ENCODE measurements around the gene ADGRE3. TPM values are rescaled to one million over a fixed set of nuclear protein-coding genes. Genes with fewer than 3 reads are reported as not detected.

Gene ADGRE3
- total RNA-seq, 1 donor from 2014 or later = not detected

- peak within 1 kb of the TSS; percentile 77 for H3K27ac Mint-ChIP-seq (ENCODE audit: unreplicated experiment)
- TF ChIP-seq, protein P1, sequence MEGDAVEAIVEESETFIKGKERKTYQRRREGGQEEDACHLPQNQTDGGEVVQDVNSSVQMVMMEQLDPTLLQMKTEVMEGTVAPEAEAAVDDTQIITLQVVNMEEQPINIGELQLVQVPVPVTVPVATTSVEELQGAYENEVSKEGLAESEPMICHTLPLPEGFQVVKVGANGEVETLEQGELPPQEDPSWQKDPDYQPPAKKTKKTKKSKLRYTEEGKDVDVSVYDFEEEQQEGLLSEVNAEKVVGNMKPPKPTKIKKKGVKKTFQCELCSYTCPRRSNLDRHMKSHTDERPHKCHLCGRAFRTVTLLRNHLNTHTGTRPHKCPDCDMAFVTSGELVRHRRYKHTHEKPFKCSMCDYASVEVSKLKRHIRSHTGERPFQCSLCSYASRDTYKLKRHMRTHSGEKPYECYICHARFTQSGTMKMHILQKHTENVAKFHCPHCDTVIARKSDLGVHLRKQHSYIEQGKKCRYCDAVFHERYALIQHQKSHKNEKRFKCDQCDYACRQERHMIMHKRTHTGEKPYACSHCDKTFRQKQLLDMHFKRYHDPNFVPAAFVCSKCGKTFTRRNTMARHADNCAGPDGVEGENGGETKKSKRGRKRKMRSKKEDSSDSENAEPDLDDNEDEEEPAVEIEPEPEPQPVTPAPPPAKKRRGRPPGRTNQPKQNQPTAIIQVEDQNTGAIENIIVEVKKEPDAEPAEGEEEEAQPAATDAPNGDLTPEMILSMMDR (IDR thresholded peaks at IDR 0.05; ENCODE audit: unreplicated experiment) = no peak
- H3K9me3 Mint-ChIP-seq (ENCODE audit: unreplicated experiment) = no peaks in the 10 kb centered on the region
- DNase-seq (ENCODE audit: low spot score) = peak; percentile 83
- H3K36me3 Mint-ChIP-seq (ENCODE audit: low read depth, unreplicated experiment) = peaks cover 12% of the 10 kb centered on the region
- peaks cover 14% of the 10 kb centered on the region for H3K27me3 Mint-ChIP-seq (ENCODE audit: unreplicated experiment)
- H3K4me3 Mint-ChIP-seq (ENCODE audit: unreplicated experiment) = peak within 1 kb of the TSS; percentile 96
- H3K4me1 Mint-ChIP-seq (ENCODE audit: unreplicated experiment) = peaks cover 2% of the 10 kb centered on the region
Observed at GRCh38 chr19:14571695-14572490, 102.8 kb downstream of the ADGRE3 start, which contains the start of gene NDUFB7. TSS of gene NDUFB7 (minus strand) at chr19:14572066. CDS start at chr19:14572000, 66 bp downstream.

DNA sequence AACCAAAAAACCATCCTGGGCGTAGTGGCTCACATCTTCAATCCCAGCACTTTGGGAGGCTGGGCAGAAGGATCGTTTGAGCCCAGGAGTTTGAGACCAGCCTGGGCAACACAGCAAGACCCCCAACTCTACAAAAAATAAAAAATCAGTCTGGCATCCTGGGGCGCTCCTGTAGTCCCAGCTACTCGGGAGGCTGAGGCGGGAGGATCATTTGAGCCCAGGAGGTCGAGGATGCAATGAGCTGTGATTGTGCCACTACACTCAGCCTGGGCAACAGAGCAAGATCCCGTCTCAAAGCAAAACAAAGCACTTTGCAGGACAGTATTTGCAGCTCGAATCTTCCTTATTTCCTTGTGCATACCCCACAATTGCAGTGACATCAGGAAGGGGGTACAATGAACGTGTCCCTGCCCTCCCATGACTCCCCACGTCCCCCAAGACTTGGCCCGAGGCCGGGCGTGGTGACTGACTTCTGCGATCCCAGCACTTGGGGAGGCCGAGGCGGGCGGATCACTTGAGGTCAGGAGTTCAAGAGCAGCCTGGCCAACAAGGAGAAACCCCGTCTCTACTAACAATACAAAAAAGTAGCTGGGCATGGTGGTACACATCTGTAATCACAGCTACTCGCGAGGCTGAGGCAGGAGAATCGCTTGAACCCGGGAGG lies 103.6 kb downstream of the ADGRE3 start:
- peaks cover 2% of the 10 kb centered on the region for H3K4me1 Mint-ChIP-seq (ENCODE audit: unreplicated experiment)
- peaks cover 14% of the 10 kb centered on the region for H3K27me3 Mint-ChIP-seq (ENCODE audit: unreplicated experiment)
- no peak overlapping the region for H3K27ac Mint-ChIP-seq (ENCODE audit: unreplicated experiment)
- H3K9me3 Mint-ChIP-seq (ENCODE audit: unreplicated experiment) = no peaks in the 10 kb centered on the region
- DNase-seq (ENCODE audit: low spot score) = no peak
- TF ChIP-seq, protein P1 (IDR thresholded peaks at IDR 0.05; ENCODE audit: unreplicated experiment) = no peak
- H3K4me3 Mint-ChIP-seq (ENCODE audit: unreplicated experiment) = peak overlapping the region; percentile 96
- H3K36me3 Mint-ChIP-seq (ENCODE audit: low read depth, unreplicated experiment) = peaks cover 12% of the 10 kb centered on the region

Other genes with a start within 250 kb of the ADGRE3 start
- gene PKN1, start 241.5 kb downstream of the ADGRE3 start, total RNA-seq (ENCODE audit: unreplicated experiment) = 207 TPM
- 0.31 TPM for gene PTGER1, start 199.5 kb downstream of the ADGRE3 start, total RNA-seq (ENCODE audit: unreplicated experiment)
- gene GIPC1, start 178.7 kb downstream of the ADGRE3 start, total RNA-seq (ENCODE audit: unreplicated experiment) = 106 TPM
- 45.7 TPM for gene DNAJB1, start 156.4 kb downstream of the ADGRE3 start, total RNA-seq (ENCODE audit: unreplicated experiment)
- gene TECR, start 145.2 kb downstream of the ADGRE3 start, total RNA-seq (ENCODE audit: unreplicated experiment) = 116 TPM
- gene NDUFB7, start 102.8 kb downstream of the ADGRE3 start, total RNA-seq (ENCODE audit: unreplicated experiment) = 122 TPM
- not detected for gene CLEC17A, start 91.8 kb downstream of the ADGRE3 start, total RNA-seq (ENCODE audit: unreplicated experiment)
- gene ZNF333, start 15.2 kb upstream of the ADGRE3 start, total RNA-seq (ENCODE audit: unreplicated experiment) = 17.5 TPM
- 1.2 TPM for gene ADGRE2, start 103.7 kb upstream of the ADGRE3 start, total RNA-seq (ENCODE audit: unreplicated experiment)
- gene OR7A5, start 160.3 kb upstream of the ADGRE3 start, total RNA-seq (ENCODE audit: unreplicated experiment) = not detected
- not detected for gene OR7C1, start 160.3 kb upstream of the ADGRE3 start, total RNA-seq (ENCODE audit: unreplicated experiment)
- not detected for gene OR7A10, start 174.1 kb upstream of the ADGRE3 start, total RNA-seq (ENCODE audit: unreplicated experiment)
- not detected for gene OR7A17, start 211.3 kb upstream of the ADGRE3 start, total RNA-seq (ENCODE audit: unreplicated experiment)

All from endothelial cell (in vitro differentiated cells).